PC-3 (cell line): ENCODE results near the gene SNX15.

Source experiments
- CTCF ChIP-seq: fragments of 300-600 bp; sonication (generic); conservative IDR thresholded peaks from 2 replicates; pipeline ENCODE4 v1.5.1; 2017; ENCODE audit warnings: antibody characterized with exemption, low read depth, mild to moderate bottlenecking, low read length
- EZH2 ChIP-seq: fragments of 300-600 bp; sonication (generic); IDR thresholded peaks from one replicate; pipeline ENCODE4 v1.6.1; 2017; ENCODE audit warnings: antibody characterized with exemption, mild to moderate bottlenecking, low read length; ENCODE audit not compliant: unreplicated experiment

GRCh38 chr11:64994318-64994717 lies 32.9 kb upstream of the SNX15 start:
- TF ChIP-seq CTCF (no peak), EZH2 (no peak)
